Measurements from ENCODE around the gene MAOA. TPM values are rescaled to one million over a fixed set of nuclear protein-coding genes. Genes with fewer than 3 reads are reported as not detected.
A peak's percentile ranks its signal among the peaks of the same experiment; 100 is the strongest.

The MAOA gene
- total and polyA plus RNA-seq, 7 donors, result 9.7 to 115 (median 22.8) TPM

- Histone ChIP-seq H3K27me3 (ENCODE audit: insufficient read depth in 3 of 3, low read length in 2 of 3) (peaks cover 0 to 13% (median 0%) of the 10 kb centered on the region in 3 donors), H3K4me3 (no peak overlapping the region), H3K36me3 (ENCODE audit: insufficient read depth in 1 of 2, low read depth in 1 of 2) (no peaks in the 10 kb centered on the region), H3K9me3 (no peaks in the 10 kb centered on the region), H3K4me1 (no peaks in the 10 kb centered on the region), H3K27ac (no peak overlapping the region)
- no peak for DNase-seq
- ATAC-seq, result no peak
- intact Hi-C loops (cut with DNase I), result loop anchor here (5.0 to 10.0 kb wide), 3 partner anchors 47 to 90 kb away; no protein-coding TSS in a partner anchor
- WGBS, 3 donors, result 55 to 89% (median 70%) methylated on average over 1 of the region's 1 CpG
- TF ChIP-seq CTCF (IDR thresholded peaks at IDR 0.05), result no peak
Measured at GRCh38 chrX:43657671-43658070, 1.6 kb downstream of the MAOA start.

- no peaks in the 10 kb centered on the region for H3K9me3 ChIP-seq
- no peaks in the 10 kb centered on the region for H3K4me1 ChIP-seq
- H3K27me3 ChIP-seq (ENCODE audit: insufficient read depth in 3 of 3, low read length in 2 of 3), result peaks cover 0 to 10% (median 0%) of the 10 kb centered on the region in 3 donors
- DNase-seq (no peak), ATAC-seq (peak; percentile 75 to 96 (median 84))
- intact Hi-C loops (cut with DNase I), result no loop called here
- WGBS, 3 donors, result 39 to 63% (median 54%) methylated on average over 4 of the region's 4 CpGs
- H3K36me3 ChIP-seq (ENCODE audit: insufficient read depth in 1 of 2, low read depth in 1 of 2), result no peaks in the 10 kb centered on the region
- peak overlapping the region; percentile 33 for H3K4me3 ChIP-seq
- peak overlapping the region; percentile 51 for H3K27ac ChIP-seq
- no peak for TF ChIP-seq CTCF (IDR thresholded peaks at IDR 0.05)
Measured at GRCh38 chrX:43661521-43662240, 5.6 kb downstream of the MAOA start.

GRCh38 chrX:43663173-43663572, 7.1 kb downstream of the MAOA start:
- no peak for TF ChIP-seq CTCF (IDR thresholded peaks at IDR 0.05)
- Histone ChIP-seq H3K4me1 (no peaks in the 10 kb centered on the region), H3K9me3 (no peaks in the 10 kb centered on the region), H3K27ac (no peak overlapping the region), H3K27me3 (ENCODE audit: insufficient read depth in 3 of 3, low read length in 2 of 3) (peaks cover 0 to 10% (median 0%) of the 10 kb centered on the region in 3 donors), H3K36me3 (ENCODE audit: insufficient read depth in 1 of 2, low read depth in 1 of 2) (no peaks in the 10 kb centered on the region), H3K4me3 (no peak overlapping the region)
- 92 to 100% (median 93%) methylated on average over 1 of the region's 1 CpG for WGBS, 3 donors
- intact Hi-C loops (cut with DNase I), result no loop called here
- ATAC-seq (no peak), DNase-seq (no peak)

- no peak for TF ChIP-seq CTCF (IDR thresholded peaks at IDR 0.05)
- WGBS, 3 donors, result 63 to 82% (median 82%) methylated on average over 3 of the region's 3 CpGs
- Histone ChIP-seq H3K4me1 (no peaks in the 10 kb centered on the region), H3K36me3 (ENCODE audit: insufficient read depth in 1 of 2, low read depth in 1 of 2) (no peaks in the 10 kb centered on the region), H3K27me3 (ENCODE audit: insufficient read depth in 3 of 3, low read length in 2 of 3) (peaks cover 0 to 5% (median 0%) of the 10 kb centered on the region in 3 donors), H3K4me3 (no peak overlapping the region), H3K9me3 (no peaks in the 10 kb centered on the region), H3K27ac (no peak overlapping the region)
- intact Hi-C loops (cut with DNase I), result no loop called here
- no peak for DNase-seq
- no peak for ATAC-seq
Measured at GRCh38 chrX:43664258-43664657, 8.2 kb downstream of the MAOA start.

All from psoas muscle (tissue), 8 donors.